HK-2 (cell line): ENCODE measurements around the gene GPR15.

Source experiments
- DNase-seq: peaks from one replicate; pipeline ENCODE4 v3.0.0-alpha.2; 2018; ENCODE audit not compliant: unreplicated experiment

Gene GPR15

GRCh38 chr3:98531622-98532274 lies at the start of gene GPR15:
Gene GPR15 (plus strand): TSS chr3:98531978. CDS start chr3:98532034, 56 bp downstream.
- no peak for DNase-seq

- no peak for DNase-seq
These were observed 48.9 kb upstream of the GPR15 start for GRCh38 chr3:98482717-98483482.

DNA sequence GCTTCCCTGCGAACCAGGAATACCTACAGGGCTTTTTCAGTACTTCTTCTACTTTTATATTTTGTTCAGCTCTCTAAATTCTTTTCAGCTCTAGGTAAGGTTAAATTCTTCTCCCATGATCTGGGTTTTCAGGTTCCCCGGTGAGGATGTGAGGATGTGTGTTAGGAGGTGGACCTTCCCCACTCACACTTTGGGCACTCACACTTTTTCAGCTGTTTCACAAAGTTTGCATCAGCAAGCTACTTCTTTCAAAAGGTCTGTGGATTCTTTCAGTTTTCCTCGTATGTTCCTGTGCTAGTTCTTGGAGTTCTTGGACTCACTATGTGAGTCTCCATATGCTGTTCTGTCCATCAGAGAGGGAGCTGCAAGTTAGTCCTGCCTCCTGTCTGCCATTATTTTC lies 48.2 kb upstream of the GPR15 start:
- no peak for DNase-seq

- no peak for DNase-seq
These were observed 34.4 kb upstream of the GPR15 start, which contains the start of gene OR5K2 for GRCh38 chr3:98497381-98497780. Gene OR5K2 (plus strand): TSS chr3:98497681. CDS start chr3:98497681, 0 bp downstream.

GRCh38 chr3:98500019-98500418 lies 31.8 kb upstream of the GPR15 start:
- no peak for DNase-seq

DNA sequence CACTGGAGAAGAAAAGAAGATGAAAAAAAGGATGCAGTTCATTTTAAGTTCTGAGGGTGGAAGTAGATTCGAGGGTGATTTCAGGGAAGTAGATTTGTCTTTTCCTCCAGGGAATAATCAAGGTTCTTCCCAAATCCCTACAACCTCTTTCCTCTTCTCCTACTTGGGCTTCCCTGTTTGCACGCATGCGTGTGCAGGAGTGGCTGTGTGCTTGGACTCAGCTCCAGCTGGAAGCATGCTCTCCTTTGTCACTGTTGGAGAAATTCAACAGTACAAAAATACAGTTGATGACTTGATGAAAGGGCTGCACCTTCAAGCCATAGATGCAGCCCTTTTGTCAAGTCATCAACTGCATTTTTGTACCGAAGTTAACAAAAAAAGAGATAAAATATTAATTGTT lies 30.5 kb upstream of the GPR15 start:
- no peak for DNase-seq

DNA sequence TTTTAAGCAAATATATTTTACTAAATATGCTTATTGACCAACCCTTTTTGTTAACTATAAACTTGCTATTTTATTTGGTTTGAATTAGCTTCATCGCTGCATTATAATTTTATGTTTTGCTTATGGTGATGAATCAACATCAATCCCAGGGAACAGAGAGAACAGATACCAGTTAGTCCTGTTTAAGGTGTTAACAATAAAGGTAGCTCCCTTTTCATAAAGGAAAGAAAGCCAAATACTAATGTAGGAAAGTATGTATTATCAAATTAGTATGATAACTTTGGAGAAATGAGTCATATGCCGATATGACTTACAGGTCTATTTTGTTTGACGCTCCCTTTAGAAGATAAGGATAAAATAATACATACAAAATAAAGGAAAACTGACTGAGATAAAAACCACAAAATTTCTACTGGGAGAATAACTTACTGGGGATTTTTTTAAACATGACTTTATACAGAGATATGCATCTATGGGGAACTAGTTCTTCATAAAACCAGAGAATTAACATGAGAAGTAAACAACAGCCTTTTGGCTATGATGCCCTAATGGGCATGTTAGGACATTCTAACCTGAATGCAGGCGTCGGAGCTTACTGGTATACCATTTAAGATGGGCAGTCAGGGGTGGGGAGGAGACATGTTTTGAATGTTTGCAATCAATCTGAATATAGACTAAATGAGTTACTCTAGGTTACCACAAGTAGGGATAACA lies 29.8 kb upstream of the GPR15 start:
- DNase-seq: no peak

- no peak for DNase-seq
These were observed 27.2 kb upstream of the GPR15 start for GRCh38 chr3:98504539-98504938.

DNA sequence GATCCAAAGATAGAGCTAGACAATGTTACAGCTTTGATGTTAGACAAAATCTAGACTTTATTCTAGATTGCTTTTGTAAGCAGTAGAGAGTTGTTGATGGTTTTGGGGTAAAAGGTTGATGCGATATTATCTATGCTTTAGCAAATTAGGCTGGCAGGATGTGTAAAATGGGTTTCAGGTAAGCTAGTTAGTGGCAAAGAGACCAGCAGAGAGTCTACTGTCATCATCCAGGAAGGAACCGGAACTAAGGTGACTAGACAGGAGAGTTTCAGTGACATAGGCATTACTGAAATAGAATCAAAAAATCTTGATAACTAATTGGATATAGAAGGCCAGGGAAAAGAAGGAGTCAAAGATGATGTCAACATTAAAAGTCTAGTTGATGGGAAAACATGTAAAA lies 23.2 kb upstream of the GPR15 start:
- no peak for DNase-seq

DNA sequence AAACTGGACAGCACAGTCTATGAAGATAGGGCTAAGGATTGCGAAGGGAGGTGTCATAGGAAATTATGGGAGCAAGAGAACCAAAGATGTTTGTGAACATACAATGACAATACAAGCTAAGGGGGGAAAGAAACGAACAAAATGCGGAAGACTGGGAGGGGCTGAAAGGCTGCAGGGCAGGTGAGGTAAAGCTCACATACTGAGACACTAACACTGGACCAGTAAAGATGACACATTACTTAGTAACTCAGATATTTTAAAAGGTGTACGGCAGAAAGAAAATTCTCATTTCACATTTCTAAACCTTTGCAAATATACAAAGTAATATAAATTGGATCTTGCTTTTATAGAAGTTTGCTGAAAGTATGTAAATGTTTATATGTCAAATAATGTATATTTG lies 19.2 kb upstream of the GPR15 start:
- DNase-seq: no peak

- no peak for DNase-seq
These were observed 18.7 kb upstream of the GPR15 start for GRCh38 chr3:98513091-98513511.

GRCh38 chr3:98513736-98514135 lies 18.0 kb upstream of the GPR15 start:
- DNase-seq: no peak

DNA sequence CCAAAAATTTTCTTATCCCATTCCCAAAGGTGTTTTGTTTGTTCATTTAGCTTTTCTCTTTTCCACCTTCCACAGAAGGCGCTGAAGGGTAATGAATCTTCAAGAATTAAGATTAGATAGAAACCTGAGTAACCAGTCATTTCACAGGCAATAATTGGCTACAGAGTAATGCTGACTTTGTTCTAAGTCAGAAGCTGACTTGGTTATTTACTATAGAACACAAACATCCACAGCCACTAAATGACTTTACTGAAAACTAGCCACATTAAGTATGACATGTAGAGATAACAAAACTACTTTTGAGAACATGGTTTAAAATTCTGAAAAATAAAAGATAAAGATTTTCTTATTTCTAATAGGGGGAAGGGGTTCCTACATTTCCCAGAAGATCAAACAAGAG lies 16.8 kb upstream of the GPR15 start:
- no peak for DNase-seq

- no peak for DNase-seq
These were observed 13.0 kb upstream of the GPR15 start for GRCh38 chr3:98518816-98519215.

GRCh38 chr3:98519351-98519750 lies 12.4 kb upstream of the GPR15 start:
- no peak for DNase-seq

- peak; percentile 62 for DNase-seq
These were observed 9.8 kb upstream of the GPR15 start for GRCh38 chr3:98521897-98522543.

GRCh38 chr3:98522544-98523281 lies 9.1 kb upstream of the GPR15 start, which contains the start of gene CLDND1:
Gene CLDND1 (minus strand): TSS chr3:98522902. CDS start chr3:98521424, 1,478 bp downstream.
- DNase-seq: peak; percentile 98

- no peak for DNase-seq
These were observed 6.3 kb upstream of the GPR15 start for GRCh38 chr3:98525494-98525893.

DNA sequence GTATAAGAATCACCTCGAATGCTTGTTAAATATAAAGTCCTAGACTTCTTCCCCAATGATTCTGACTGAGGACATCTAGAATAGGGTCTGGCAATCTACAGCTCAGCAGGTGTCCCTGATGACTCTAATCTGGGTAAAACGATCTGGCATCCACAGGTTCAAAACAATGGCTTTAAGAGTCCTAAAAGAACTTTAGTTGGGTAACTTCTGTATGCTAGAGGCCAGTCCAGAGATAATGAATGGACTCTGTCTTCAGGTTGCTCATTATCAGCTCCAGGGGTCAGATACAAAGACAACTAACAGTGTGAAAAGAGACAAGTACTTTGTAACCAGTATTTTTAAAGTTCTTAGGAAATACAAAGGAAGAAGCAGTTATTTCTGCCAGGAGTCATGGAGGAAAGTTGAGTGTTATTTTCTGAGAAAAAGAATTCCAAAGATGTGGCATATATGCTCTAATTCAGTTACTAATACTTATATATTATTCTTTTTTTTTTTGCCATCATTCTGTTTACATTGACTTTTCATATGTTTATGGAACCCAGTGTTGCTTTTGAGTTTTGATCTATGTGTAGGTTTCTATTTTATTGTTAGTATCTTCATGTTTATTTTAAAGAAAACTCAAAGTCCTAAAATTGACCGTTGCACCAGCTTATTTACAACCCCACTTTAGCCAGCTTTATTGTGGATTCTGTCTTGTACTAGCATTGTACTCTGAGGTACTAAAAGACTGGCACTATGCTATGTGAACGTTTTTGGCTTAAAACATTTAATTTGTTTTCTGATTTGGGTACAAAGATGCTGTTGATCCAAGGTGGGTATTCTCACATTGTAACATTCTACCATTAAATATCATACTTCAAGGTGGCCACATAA lies 3.1 kb upstream of the GPR15 start:
- no peak for DNase-seq

GRCh38 chr3:98529856-98530459 lies 1.8 kb upstream of the GPR15 start:
- no peak for DNase-seq
